Colon (tissue), 2 donors: ENCODE data around the gene C5orf52.
"Not testable (repeated sequence)": the region's sequence is repeated elsewhere in the genome, so short reads cannot be mapped to it uniquely, and the experiment has no call there.

Experiments
- FAIRE-seq: peaks from 2 replicates; lab custom pipeline; 2012; peaks lifted over from hg19 to GRCh38; lab: Jason Lieb, UNC
- donor health status: control.
- donor health status: control.

Gene C5orf52

DNA sequence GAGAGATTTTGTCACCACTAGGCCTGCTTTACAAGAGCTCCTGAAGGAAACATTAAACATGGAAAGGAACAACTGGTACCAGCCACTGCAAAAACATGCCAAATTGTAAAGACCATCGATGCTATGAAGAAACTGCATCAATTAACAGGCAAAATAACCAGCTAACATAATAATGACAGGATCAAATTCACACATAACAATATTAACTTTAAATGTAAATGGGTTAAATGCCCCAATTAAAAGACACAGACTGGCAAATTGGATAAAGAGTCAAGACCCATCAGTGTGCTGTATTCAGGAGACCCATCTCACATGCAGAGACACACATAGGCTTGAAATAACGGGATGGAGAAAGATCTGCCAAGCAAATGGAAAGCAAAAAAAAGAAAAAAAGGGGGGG lies 51.6 kb downstream of the C5orf52 start:
- not testable (repeated sequence) for FAIRE-seq

DNA sequence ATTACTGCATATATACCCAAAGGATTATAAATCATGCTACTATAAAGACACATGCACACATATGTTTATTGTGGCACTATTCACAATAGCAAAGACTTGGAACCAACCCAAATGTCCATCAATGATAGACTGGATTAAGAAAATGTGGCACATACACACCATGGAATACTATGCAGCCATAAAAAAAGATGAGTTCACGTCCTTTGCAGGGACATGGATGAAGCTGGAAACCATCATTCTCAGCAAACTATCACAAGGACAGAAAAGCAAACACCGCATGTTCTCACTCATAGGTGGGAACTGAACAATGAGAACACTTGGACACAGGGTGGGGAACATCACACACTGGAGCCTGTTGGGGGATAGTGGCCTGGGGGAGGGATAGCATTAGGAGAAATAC lies 55.3 kb downstream of the C5orf52 start:
- not testable (repeated sequence) for FAIRE-seq

DNA sequence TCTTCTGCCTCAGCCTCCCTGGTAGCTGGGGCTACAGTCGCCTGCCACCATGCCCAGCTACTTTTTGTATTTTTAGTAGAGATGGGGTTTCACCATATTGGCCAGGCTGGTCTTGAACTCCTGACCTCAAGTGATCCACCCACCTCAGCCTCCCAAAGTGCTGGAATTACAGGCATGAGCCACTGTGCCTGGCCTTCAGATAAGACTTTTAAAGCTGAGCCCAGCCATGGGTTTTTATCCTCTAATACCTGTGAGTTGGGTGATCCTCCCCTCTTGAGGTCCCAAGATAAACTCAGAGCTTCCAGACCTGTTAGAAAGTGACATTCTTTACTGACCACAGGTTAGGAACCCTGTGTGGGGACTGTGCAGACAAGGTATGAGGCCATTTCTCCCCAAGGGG lies 56.5 kb downstream of the C5orf52 start:
- FAIRE-seq, result not testable (repeated sequence)
